ENCODE data around the gene KIAA0319L.
"Not testable (repeated sequence)": the region's sequence is repeated elsewhere in the genome, so short reads cannot be mapped to it uniquely, and the experiment has no call there.

GRCh38 chr1:35585805-35586204, 28.6 kb upstream of the KIAA0319L start:
- not testable (repeated sequence) for TF ChIP-seq CTCF (IDR thresholded peaks at IDR 0.05; ENCODE audit: extremely low read depth in 1 of 2, insufficient read depth in 1 of 2, low read depth in 1 of 2, low read length in 2 of 2); POLR2AphosphoS5 (IDR thresholded peaks at IDR 0.05; ENCODE audit: insufficient read depth, low read depth, low read length); EZH2 (IDR thresholded peaks at IDR 0.05; ENCODE audit: borderline replicate concordance, low read depth, low read length, severe bottlenecking); POLR2A (IDR thresholded peaks at IDR 0.05; ENCODE audit: low read depth, low read length); MYC (IDR thresholded peaks at IDR 0.05; ENCODE audit: low read depth, low read length); FOS (IDR thresholded peaks at IDR 0.05; ENCODE audit: borderline replicate concordance, insufficient read depth, low read length); JUN (IDR thresholded peaks at IDR 0.05; ENCODE audit: borderline replicate concordance, insufficient read depth, insufficient read length, low read depth); GATA2 (IDR thresholded peaks at IDR 0.05; ENCODE audit: insufficient read depth, insufficient read length, low read depth, low read length)
- TF ChIP-seq, protein P1, sequence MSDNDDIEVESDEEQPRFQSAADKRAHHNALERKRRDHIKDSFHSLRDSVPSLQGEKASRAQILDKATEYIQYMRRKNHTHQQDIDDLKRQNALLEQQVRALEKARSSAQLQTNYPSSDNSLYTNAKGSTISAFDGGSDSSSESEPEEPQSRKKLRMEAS (IDR thresholded peaks at IDR 0.05; ENCODE audit: insufficient read depth, insufficient read length): not testable (repeated sequence)
